Measurements from ENCODE around the gene BHLHA15.

Gene BHLHA15

DNA sequence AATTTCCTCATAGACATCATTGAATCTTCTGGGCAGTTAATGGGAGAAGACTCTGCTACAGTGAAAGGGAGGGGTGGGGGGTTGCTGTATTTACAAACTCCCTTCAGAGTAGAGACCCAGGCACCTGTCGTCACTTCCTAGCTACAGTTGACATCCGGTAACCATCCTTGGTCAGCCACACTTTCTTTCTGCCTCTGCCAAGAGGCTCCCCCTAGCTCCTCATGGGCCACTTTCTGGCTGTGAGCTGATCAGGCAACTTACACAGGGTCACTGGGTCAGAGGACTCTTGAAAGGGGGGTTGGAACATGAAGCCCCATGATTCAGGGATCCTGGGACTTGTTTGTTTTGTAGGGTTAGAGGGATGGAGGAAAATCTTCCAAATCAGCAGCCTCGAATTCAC is 39.5 kb downstream of the BHLHA15 start:
- peak in 2 of 4 experiments; percentile 6 to 32 for DNase-seq

DNA sequence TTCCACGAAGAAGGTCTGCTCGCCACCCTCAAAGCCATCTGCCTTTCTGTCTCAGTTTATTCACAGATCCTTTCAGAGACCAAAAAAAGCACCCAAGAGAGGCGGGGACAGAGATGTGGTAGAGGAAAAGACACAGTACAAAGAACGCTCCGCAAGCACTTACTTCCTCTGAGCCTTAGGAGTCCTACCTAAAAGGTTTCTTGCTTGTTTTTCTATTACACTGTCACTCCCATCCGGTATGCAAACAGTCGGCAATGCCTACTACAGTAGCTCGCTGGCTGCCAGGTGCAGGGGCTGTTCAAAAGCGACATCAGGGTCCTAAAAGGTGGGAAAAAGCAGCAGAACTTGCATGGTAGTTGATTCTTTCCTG is 40.0 kb downstream of the BHLHA15 start:
- DNase-seq: peak in 2 of 4 experiments; percentile 44 to 49

DNA sequence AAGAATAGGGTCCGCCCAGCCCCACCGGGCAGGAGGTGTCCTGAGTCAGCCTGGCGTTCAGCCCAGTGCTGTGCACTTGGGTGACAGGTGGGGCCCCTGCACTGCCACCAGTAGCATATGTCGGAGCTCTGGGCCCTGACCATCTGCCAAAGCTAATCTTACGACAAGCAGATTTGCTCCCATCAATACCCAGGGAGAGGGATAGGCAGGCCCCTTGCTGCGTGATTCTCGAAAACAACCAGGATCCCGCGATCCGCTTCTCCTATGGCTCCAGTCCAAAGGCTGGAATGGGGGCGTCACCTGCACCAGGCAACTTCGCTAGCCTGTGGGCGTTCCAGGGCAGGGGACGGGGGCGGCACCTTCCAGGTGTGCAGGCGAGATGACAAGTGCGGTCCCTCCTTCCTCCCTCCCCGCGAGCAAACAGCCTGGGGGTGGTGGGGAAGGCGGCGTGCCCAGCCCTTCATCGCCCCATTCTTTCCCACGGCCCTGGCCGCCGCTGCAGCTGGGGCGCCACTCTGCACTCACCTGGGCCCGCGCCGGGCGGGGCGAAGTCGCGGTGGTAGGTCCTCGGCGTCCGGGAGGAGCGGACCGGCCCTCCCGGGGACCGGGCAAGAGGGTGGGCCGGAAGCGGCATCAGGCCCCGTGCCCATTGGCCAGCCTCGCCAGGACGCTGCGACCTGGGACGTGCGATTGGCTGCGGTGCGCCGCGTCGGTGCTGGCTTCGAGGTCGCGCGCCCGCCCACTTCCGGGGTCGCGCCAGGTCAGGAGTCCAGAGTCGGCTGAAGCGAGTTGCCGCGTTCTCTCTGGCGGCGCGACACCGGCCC is 40.6 kb downstream of the BHLHA15 start, which contains the start of gene TECPR1:
Gene TECPR1 (minus strand): TSS at position 632 of the 824 bp plus-strand sequence. CDS start 6,086 bp downstream, outside the sequence.
- DNase-seq: peak; percentile 60 to 78 (median 70)

DNA sequence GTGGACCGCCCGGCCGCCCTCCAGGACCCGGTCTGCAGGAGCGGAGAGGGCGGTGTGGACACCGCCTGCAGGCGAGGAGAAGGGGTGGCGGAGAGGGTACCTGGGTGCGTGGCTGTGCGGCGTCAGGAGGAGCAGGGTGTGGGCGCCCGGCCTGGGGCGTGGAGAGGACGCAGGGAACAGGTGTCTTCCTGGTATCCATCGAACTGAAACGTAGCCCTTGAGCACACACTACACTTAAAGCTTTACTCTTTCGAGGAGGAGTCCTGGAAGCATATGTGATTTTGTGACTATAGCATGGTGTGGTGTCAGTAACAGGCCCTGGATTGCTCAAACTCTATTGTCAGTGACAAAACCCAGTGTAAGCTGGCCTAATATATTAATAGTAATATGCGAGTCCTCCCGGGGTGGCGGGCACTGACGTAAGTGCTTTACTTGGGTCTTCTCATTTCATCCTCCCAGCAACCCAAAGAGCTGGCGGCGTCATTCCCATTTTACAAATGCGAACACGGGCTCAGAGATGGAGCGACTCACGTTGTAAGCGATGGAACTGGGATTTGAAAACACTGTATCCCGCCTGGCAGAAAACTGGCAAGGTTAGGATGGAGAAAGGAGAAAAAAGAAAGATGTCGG is 41.3 kb downstream of the BHLHA15 start:
- DNase-seq: no peak

DNA sequence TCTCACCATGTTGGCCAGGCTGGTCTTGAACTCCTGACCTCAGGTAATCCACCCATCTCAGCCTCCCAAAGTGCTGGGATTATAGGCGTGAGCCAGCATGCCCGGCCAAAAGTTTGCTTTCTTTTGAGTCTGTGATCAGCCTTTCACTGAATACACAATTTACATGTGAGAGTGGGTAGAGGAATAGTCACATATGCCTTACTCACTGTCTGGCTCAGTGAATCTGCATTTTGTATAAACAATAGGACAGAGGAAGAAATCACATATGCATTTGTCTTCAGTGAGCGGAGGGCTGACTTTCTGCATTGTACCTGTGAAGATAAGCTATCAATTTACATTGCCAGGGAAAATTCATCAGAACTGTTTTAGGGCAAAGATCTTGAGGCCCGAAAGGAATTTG is 43.3 kb downstream of the BHLHA15 start:
- DNase-seq: no peak

DNA sequence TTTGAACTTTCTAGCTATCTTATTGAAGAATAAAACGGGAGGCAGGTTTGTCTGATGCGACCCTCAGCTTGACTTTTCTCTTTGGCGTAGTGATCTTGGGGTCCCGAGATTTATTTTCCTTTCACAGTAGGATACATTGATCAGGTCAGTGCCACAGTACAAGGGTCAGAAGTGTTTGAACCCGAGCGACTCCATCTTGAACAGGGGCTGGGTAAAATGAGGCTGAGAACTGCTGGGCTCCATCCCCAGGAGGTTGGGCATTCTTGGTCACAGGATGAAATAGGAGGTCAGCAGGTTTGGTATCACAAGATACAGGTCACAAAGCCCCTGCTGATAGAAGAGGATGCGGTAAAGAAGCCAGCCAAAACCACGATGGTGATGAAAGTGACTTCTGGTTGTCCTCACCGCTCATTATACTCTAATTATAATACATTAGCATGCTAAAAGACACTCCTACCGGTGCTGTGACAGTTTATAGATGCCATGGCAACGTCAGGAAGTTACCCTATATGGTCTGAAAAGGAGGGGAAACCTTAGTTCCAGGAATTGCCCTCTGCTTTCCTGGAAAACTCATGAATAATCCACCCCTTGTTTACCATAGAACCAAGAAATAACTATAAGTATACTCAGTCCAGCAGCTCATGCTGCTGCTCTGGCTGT is 43.8 kb downstream of the BHLHA15 start:
- no peak for DNase-seq

DNA sequence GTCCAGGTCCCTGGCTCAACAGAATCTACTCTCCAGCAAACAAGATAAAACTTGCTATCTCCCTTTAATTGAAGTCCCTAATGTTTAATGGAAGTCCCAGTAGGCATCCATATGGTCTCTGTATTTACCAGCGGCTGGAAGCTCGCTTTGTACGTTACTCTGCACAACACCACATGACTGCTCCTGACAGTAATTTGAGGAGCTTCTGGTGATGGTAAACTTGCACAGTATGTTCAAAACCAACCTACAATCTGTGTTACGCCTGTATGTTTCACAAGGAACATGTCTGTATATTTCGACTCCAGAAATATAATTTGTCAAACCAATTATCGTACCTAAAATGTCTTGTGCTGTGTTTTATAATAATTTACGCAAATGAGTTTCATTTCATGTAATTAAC is 45.2 kb downstream of the BHLHA15 start:
- DNase-seq: no peak

DNA sequence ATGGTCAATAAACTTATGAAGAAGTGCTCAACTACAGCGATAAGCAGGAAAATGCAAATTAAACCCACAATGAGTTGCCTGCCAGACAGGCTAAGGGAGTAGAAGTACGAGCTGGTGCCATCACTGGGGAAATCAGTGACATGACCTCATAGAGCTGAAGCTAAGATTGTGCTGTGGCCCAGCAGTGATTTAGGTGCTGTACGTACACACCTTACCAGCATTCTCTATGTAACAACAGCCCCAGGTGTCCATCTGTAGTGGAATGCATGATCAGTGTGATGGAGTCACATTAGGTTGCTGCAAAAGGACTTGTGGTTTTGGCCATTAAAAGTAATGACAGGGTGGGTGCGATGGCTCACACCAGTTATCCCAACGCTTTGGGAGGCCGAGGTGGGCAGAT is 46.5 kb downstream of the BHLHA15 start:
- no peak for DNase-seq
